Natural killer cell (primary cell): ENCODE results near the gene ZNF12. TPM values are rescaled to one million over a fixed set of nuclear protein-coding genes. Genes with fewer than 3 reads are reported as not detected.

Experiments
- ATAC-seq, 3 donors: fragments of 150-1000 bp in 2 of 3; fragments of 200-7000 bp in 1 of 3; cut with Tn5 transposase; 1 replicate in 1 of 3; 2 replicates in 2 of 3; pipeline ENCODE4 v1.10.0; 2021; ENCODE audit warnings: mild to moderate bottlenecking in 2 of 3, moderate library complexity in 2 of 3
- DNase-seq, 2 donors: peaks; one replicate each; pipeline versions ENCODE4 v3.0.0 to v3.0.0-alpha.2; 2013 to 2021; ENCODE audit warnings: mixed read lengths in 1 of 2
- H3K27ac ChIP-seq: one replicate; pipeline ENCODE4 v1.5.1; 2013; ENCODE audit warnings: mild to moderate bottlenecking, low read length
- H3K27me3 ChIP-seq: one replicate; pipeline ENCODE4 v1.6.1; 2013; ENCODE audit warnings: low read length; ENCODE audit not compliant: control insufficient read depth, insufficient read depth
- H3K36me3 ChIP-seq: one replicate; pipeline ENCODE4 v1.6.1; 2013; ENCODE audit warnings: low read length; ENCODE audit not compliant: control insufficient read depth, insufficient read depth
- H3K4me1 ChIP-seq: one replicate; pipeline ENCODE4 v1.6.1; 2013; ENCODE audit warnings: low read length; ENCODE audit not compliant: control insufficient read depth, insufficient read depth
- H3K4me3 ChIP-seq: one replicate; pipeline ENCODE4 v1.5.1; 2013; ENCODE audit warnings: low read length
- H3K9me3 ChIP-seq: one replicate; pipeline ENCODE4 v1.6.1; 2013; ENCODE audit warnings: low read length; ENCODE audit not compliant: control insufficient read depth, insufficient read depth
- H3K27ac Mint-ChIP-seq, 2 donors: one replicate each; pipeline ENCODE4 v1.8.0; 2022; ENCODE audit warnings: mild to moderate bottlenecking in 2 of 2, mixed read lengths in 2 of 2, moderate library complexity in 1 of 2
- H3K27me3 Mint-ChIP-seq, 2 donors: one replicate each; pipeline ENCODE4 v1.8.0; 2022; ENCODE audit warnings: low read depth in 2 of 2, mixed read lengths in 2 of 2
- H3K36me3 Mint-ChIP-seq: one replicate; pipeline ENCODE4 v1.8.0; 2022; ENCODE audit warnings: mixed read lengths
- H3K4me1 Mint-ChIP-seq, 2 donors: one replicate each; pipeline ENCODE4 v1.8.0; 2022; ENCODE audit warnings: mixed read lengths in 2 of 2
- H3K4me3 Mint-ChIP-seq: one replicate; pipeline ENCODE4 v1.8.0; 2022; ENCODE audit warnings: mild to moderate bottlenecking, moderate library complexity, mixed read lengths
- H3K9me3 Mint-ChIP-seq, 2 donors: one replicate each; pipeline ENCODE4 v1.8.0; 2022; ENCODE audit warnings: mixed read lengths in 2 of 2
- CTCF ChIP-seq: fragments of 200-600 bp; IDR thresholded peaks from one replicate; pipeline ENCODE4 v1.8.0; 2022; ENCODE audit warnings: antibody characterized with exemption
- WGBS: methylation state at CpG from one replicate; pipeline ENCODE4 v1.1.7; 2013; ENCODE audit warnings: missing lambda C conversion rate; ENCODE audit not compliant: insufficient coverage; 5-methylcytosine and 5-hydroxymethylcytosine counted together
- intact Hi-C: fragments of 100-400 bp; cut with micrococcal nuclease; formaldehyde crosslinking; loops from one replicate; pipeline ENCODE4 v1.14.2; 2022
- total RNA-seq, 4 donors: library from RNA; stranded (reverse); fragments of 120-200 nt in 1 of 4; gene quantifications; one replicate each; pipeline versions ENCODE4 v1.2.3 to v1.2.4, GENCODE V29; 2013 to 2022

ZNF12 gene
- total RNA-seq, 3 donors from 2014 or later (not counting 1 experiment from before 2014, with no cell fraction given), result 27.5 to 38.4 (median 28.1) TPM

- no peak overlapping the region for H3K4me3 ChIP-seq
- no peak overlapping the region for H3K27ac ChIP-seq
- WGBS, result 95% methylated on average over 15 of the region's 15 CpGs
Observed at GRCh38 chr7:6641305-6642035, 65.3 kb downstream of the ZNF12 start.

GRCh38 chr7:6640246-6640721, 66.5 kb downstream of the ZNF12 start:
- H3K4me3 Mint-ChIP-seq, result peak overlapping the region; percentile 54
- H3K27me3 ChIP-seq, result no peaks in the 10 kb centered on the region
- no peaks in the 10 kb centered on the region for H3K27me3 Mint-ChIP-seq
- H3K9me3 Mint-ChIP-seq, result no peaks in the 10 kb centered on the region
- no peak overlapping the region for H3K27ac ChIP-seq
- peaks cover 20 to 44% of the 10 kb centered on the region in 2 donors for H3K4me1 Mint-ChIP-seq
- H3K9me3 ChIP-seq, result no peaks in the 10 kb centered on the region
- peaks cover 35% of the 10 kb centered on the region for H3K4me1 ChIP-seq
- H3K27ac Mint-ChIP-seq, result peak overlapping the region; percentile 56 to 93
- no peak overlapping the region for H3K4me3 ChIP-seq
- no peak for TF ChIP-seq CTCF
- ATAC-seq (no peak), DNase-seq (peak in 1 of 2 donors; percentile 20)
- WGBS, result 89% methylated on average over 11 of the region's 11 CpGs
- H3K36me3 Mint-ChIP-seq, result no peaks in the 10 kb centered on the region
- intact Hi-C loops, result no loop called here
- peaks cover 42% of the 10 kb centered on the region for H3K36me3 ChIP-seq

More at GRCh38 chr7:6641305-6642035, 65.3 kb downstream of the ZNF12 start:
- DNase-seq (no peak), ATAC-seq (no peak)
- H3K4me1 ChIP-seq, result peaks cover 25% of the 10 kb centered on the region
- H3K9me3 Mint-ChIP-seq, result no peaks in the 10 kb centered on the region
- H3K36me3 ChIP-seq, result peaks cover 44% of the 10 kb centered on the region
- H3K4me1 Mint-ChIP-seq, result peaks cover 20 to 40% of the 10 kb centered on the region in 2 donors
- H3K36me3 Mint-ChIP-seq, result no peaks in the 10 kb centered on the region
- intact Hi-C loops, result no loop called here
- no peaks in the 10 kb centered on the region for H3K9me3 ChIP-seq
- no peak overlapping the region for H3K4me3 Mint-ChIP-seq
- H3K27me3 ChIP-seq, result no peaks in the 10 kb centered on the region
- H3K27me3 Mint-ChIP-seq, result no peaks in the 10 kb centered on the region
- H3K27ac Mint-ChIP-seq, result peak overlapping the region in 1 of 2 donors; percentile 57
- no peak for TF ChIP-seq CTCF

- DNase-seq, result no peak
- no peak overlapping the region for H3K27ac ChIP-seq
- peaks cover 41% of the 10 kb centered on the region for H3K4me1 ChIP-seq
- H3K9me3 Mint-ChIP-seq, result no peaks in the 10 kb centered on the region
- peak overlapping the region; percentile 56 to 93 for H3K27ac Mint-ChIP-seq
- TF ChIP-seq CTCF, result no peak
- no peaks in the 10 kb centered on the region for H3K27me3 ChIP-seq
- H3K4me3 Mint-ChIP-seq, result peak overlapping the region; percentile 54
- no peaks in the 10 kb centered on the region for H3K27me3 Mint-ChIP-seq
- H3K4me3 ChIP-seq, result no peak overlapping the region
- H3K9me3 ChIP-seq, result no peaks in the 10 kb centered on the region
- intact Hi-C loops, result no loop called here
- H3K4me1 Mint-ChIP-seq, result peaks cover 20 to 44% of the 10 kb centered on the region in 2 donors
- 91% methylated on average over 11 of the region's 11 CpGs for WGBS
- H3K36me3 Mint-ChIP-seq, result no peaks in the 10 kb centered on the region
- H3K36me3 ChIP-seq, result peaks cover 38% of the 10 kb centered on the region
- ATAC-seq, result no peak
Observed at GRCh38 chr7:6639627-6640026, 67.1 kb downstream of the ZNF12 start.
